GM23248 (cell line): ENCODE data around the gene CDKAL1. TPM values are rescaled to one million over a fixed set of nuclear protein-coding genes. Genes with fewer than 3 reads are reported as not detected.

Source experiments
- DNase-seq: peaks from one replicate; pipeline ENCODE4 v3.0.0-alpha.2; 2015
- H2AFZ ChIP-seq: fragments of 200-600 bp; sonication (generic); 2 replicates; pipeline ENCODE4 v1.6.1; 2016; ENCODE audit warnings: antibody characterized with exemption
- H3F3A ChIP-seq: fragments of 200-600 bp; sonication (generic); 2 replicates; pipeline ENCODE4 v1.6.1; 2016; ENCODE audit warnings: mild to moderate bottlenecking, antibody characterized with exemption, mixed run types; ENCODE audit not compliant: insufficient read depth
- H3K27ac ChIP-seq: fragments of 200-600 bp; sonication (generic); 2 replicates; pipeline ENCODE4 v1.5.1; 2016; ENCODE audit warnings: mild to moderate bottlenecking
- H3K27me3 ChIP-seq: fragments of 200-600 bp; sonication (generic); replicated peaks from 2 replicates; pipeline ENCODE4 v1.6.1; 2016; ENCODE audit warnings: mild to moderate bottlenecking; ENCODE audit not compliant: insufficient read depth
- H3K36me3 ChIP-seq: fragments of 200-600 bp; sonication (generic); 2 replicates; pipeline ENCODE4 v1.6.1; 2016; ENCODE audit warnings: low read depth, mild to moderate bottlenecking
- H3K4me1 ChIP-seq: fragments of 200-600 bp; sonication (generic); 2 replicates; pipeline ENCODE4 v1.6.1; 2016; ENCODE audit warnings: mild to moderate bottlenecking; ENCODE audit not compliant: insufficient read depth
- H3K4me2 ChIP-seq: fragments of 200-600 bp; sonication (generic); one replicate; pipeline ENCODE4 v1.6.1; 2016; ENCODE audit warnings: mild to moderate bottlenecking; ENCODE audit not compliant: unreplicated experiment
- H3K4me3 ChIP-seq: fragments of 200-600 bp; sonication (generic); 2 replicates; pipeline ENCODE4 v1.5.1; 2016; ENCODE audit warnings: mild to moderate bottlenecking
- H3K79me2 ChIP-seq: fragments of 200-600 bp; sonication (generic); 2 replicates; pipeline ENCODE4 v1.6.1; 2016; ENCODE audit warnings: mild to moderate bottlenecking; ENCODE audit not compliant: insufficient read depth
- H3K9ac ChIP-seq: fragments of 200-600 bp; sonication (generic); 2 replicates; pipeline ENCODE4 v1.6.1; 2016; ENCODE audit warnings: mild to moderate bottlenecking
- H3K9me2 ChIP-seq: fragments of 200-600 bp; sonication (generic); 2 replicates; pipeline ENCODE4 v1.6.1; 2016; ENCODE audit warnings: mixed run types, mild to moderate bottlenecking, moderate library complexity; ENCODE audit not compliant: insufficient read depth
- H3K9me3 ChIP-seq: fragments of 200-600 bp; sonication (generic); one replicate; pipeline ENCODE4 v1.6.1; 2017; ENCODE audit warnings: low read depth
- H4K20me1 ChIP-seq: fragments of 200-600 bp; sonication (generic); 2 replicates; pipeline ENCODE4 v1.6.0; 2016; ENCODE audit not compliant: insufficient read depth
- EZH2 ChIP-seq: fragments of 200-600 bp; sonication (generic); IDR thresholded peaks from 2 replicates; pipeline ENCODE4 v1.6.1; 2018; ENCODE audit warnings: antibody characterized with exemption, mild to moderate bottlenecking; ENCODE audit not compliant: insufficient read depth, poor library complexity, severe bottlenecking
- EZH2phosphoT487 ChIP-seq: fragments of 200-600 bp; sonication (generic); IDR thresholded peaks from 2 replicates; pipeline ENCODE4 v1.6.1; 2018; ENCODE audit warnings: antibody characterized with exemption, moderate library complexity, mild to moderate bottlenecking, low read depth; ENCODE audit not compliant: insufficient read depth
- WGBS, 2 experiments: methylation state at CpG; one replicate each; pipeline ENCODE4 v1.1.6; 2015 to 2017; ENCODE audit warnings: low lambda C conversion rate in 2 of 2, low coverage in 1 of 2; ENCODE audit errors: missing lambda C conversion rate in 2 of 2; 5-methylcytosine and 5-hydroxymethylcytosine counted together
- in situ Hi-C: fragments of 300-500 bp; cut with MboI; formaldehyde crosslinking; loops from 2 replicates; pipeline ENCODE4 v1.15.0; 2020
- polyA plus RNA-seq: library from polyadenylated mRNA; unstranded; fragments of >200 nt; fragmentation: Nextera tagmentation; extraction: Ambion mirVana; gene quantifications from 2 replicates; pipeline ENCODE4 v1.2.1, GENCODE V29; 2016
- total RNA-seq: library from RNA; depleted of rRNA; stranded (reverse); fragments of >200 nt; shearing (Covaris generic); gene quantifications from 2 replicates; pipeline ENCODE4 v1.2.3, GENCODE V29; 2014

Gene CDKAL1
- total and polyA plus RNA-seq, 2 experiments from 2014 or later, result 7.5 to 10.8 TPM

- Histone ChIP-seq H3K4me3 (no peak overlapping the region), H3K36me3 (no peaks in the 10 kb centered on the region), H2AFZ (no peak overlapping the region), H3K9me2 (no peaks in the 10 kb centered on the region), H3K27ac (no peak overlapping the region), H3K79me2 (no peaks in the 10 kb centered on the region), H3K4me2 (no peak overlapping the region), H3K9ac (no peak overlapping the region), H3K4me1 (no peaks in the 10 kb centered on the region), H4K20me1 (no peaks in the 10 kb centered on the region), H3K27me3 (no peaks in the 10 kb centered on the region), H3K9me3 (no peaks in the 10 kb centered on the region), H3F3A (no peaks in the 10 kb centered on the region)
- TF ChIP-seq EZH2 (no peak), EZH2phosphoT487 (no peak)
- WGBS, 2 experiments, result 92 to 93% methylated on average over 9 of the region's 9 CpGs
- no peak for DNase-seq
- in situ Hi-C loops, result no loop called here
Measured at GRCh38 chr6:20744911-20745557, 210.8 kb downstream of the CDKAL1 start.

DNA sequence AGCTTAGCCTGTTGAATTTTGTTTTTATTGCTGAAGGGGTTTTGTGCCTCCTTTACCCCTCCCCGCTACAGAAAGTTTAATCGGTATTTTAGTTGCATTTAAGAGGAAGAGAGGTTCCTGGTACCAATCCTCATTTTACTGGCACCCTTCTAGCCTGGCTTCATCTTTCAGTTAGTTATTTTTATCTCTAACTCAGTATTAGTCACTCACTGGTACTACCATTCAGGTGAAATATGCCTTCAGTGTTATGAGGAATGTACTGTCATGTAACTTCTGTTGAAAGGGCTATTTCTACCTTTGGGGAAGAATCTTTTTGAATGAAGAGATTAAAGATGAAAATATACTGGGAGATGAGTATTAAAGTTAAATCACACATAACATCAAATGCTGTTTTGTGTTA is 211.8 kb downstream of the CDKAL1 start:
- no peak overlapping the region for H3K9ac ChIP-seq
- 97 to 100% methylated on average over 2 of the region's 2 CpGs for WGBS, 2 experiments

GRCh38 chr6:20746805-20747558 is 212.7 kb downstream of the CDKAL1 start:
- H3K9me3 ChIP-seq, result no peaks in the 10 kb centered on the region
- no peaks in the 10 kb centered on the region for H3K79me2 ChIP-seq
- no peaks in the 10 kb centered on the region; the same call in 1 of the 2 replicates for H3K4me1 ChIP-seq
- no peak overlapping the region for H3K4me3 ChIP-seq
- H3K27me3 ChIP-seq, result no peaks in the 10 kb centered on the region
- H2AFZ ChIP-seq, result no peak overlapping the region
- TF ChIP-seq EZH2 (no peak), EZH2phosphoT487 (no peak)
- H3K9me2 ChIP-seq, result no peaks in the 10 kb centered on the region
- H3K9ac ChIP-seq, result no peak overlapping the region
- no peaks in the 10 kb centered on the region; the same call in 1 of the 2 replicates for H3F3A ChIP-seq
- in situ Hi-C loops, result no loop called here
- H3K4me2 ChIP-seq, result no peak overlapping the region
- 79 to 83% methylated on average over 6 of the region's 6 CpGs for WGBS, 2 experiments
- no peak overlapping the region for H3K27ac ChIP-seq
- no peak for DNase-seq
- no peaks in the 10 kb centered on the region for H4K20me1 ChIP-seq
- H3K36me3 ChIP-seq, result no peaks in the 10 kb centered on the region

More for the DNA sequence above, 211.8 kb downstream of the CDKAL1 start:
- in situ Hi-C loops, result no loop called here
- no peaks in the 10 kb centered on the region for H3F3A ChIP-seq
- no peaks in the 10 kb centered on the region for H3K36me3 ChIP-seq
- H2AFZ ChIP-seq, result no peak overlapping the region
- H3K4me3 ChIP-seq, result no peak overlapping the region
- no peaks in the 10 kb centered on the region for H3K9me2 ChIP-seq
- no peak for DNase-seq
- no peak overlapping the region for H3K27ac ChIP-seq
- no peak for TF ChIP-seq EZH2
- no peak for TF ChIP-seq EZH2phosphoT487
- H3K4me2 ChIP-seq, result no peak overlapping the region
- H3K79me2 ChIP-seq, result no peaks in the 10 kb centered on the region
- no peaks in the 10 kb centered on the region for H3K4me1 ChIP-seq
- no peaks in the 10 kb centered on the region for H3K27me3 ChIP-seq
- H3K9me3 ChIP-seq, result no peaks in the 10 kb centered on the region
- H4K20me1 ChIP-seq, result no peaks in the 10 kb centered on the region

GRCh38 chr6:20747991-20748390 is 213.7 kb downstream of the CDKAL1 start:
- no peak for TF ChIP-seq EZH2phosphoT487
- no peak for TF ChIP-seq EZH2
- H3K9ac ChIP-seq, result no peak overlapping the region
- no peak overlapping the region for H3K4me3 ChIP-seq
- H3F3A ChIP-seq, result no peaks in the 10 kb centered on the region; the same call in 1 of the 2 replicates
- no peaks in the 10 kb centered on the region for H4K20me1 ChIP-seq
- DNase-seq, result no peak
- no peak overlapping the region for H2AFZ ChIP-seq
- no peaks in the 10 kb centered on the region for H3K9me3 ChIP-seq
- 0 out of 2 replicates have a peak, but pooled peaks cover 2% of the 10 kb centered on the region for H3K9me2 ChIP-seq
- H3K79me2 ChIP-seq, result no peaks in the 10 kb centered on the region
- no peak overlapping the region for H3K4me2 ChIP-seq
- H3K27me3 ChIP-seq, result no peaks in the 10 kb centered on the region
- in situ Hi-C loops, result no loop called here
- 93 to 96% methylated on average over 2 of the region's 2 CpGs for WGBS, 2 experiments
- H3K4me1 ChIP-seq, result no peaks in the 10 kb centered on the region; the same call in 1 of the 2 replicates
- no peak overlapping the region for H3K27ac ChIP-seq
- no peaks in the 10 kb centered on the region for H3K36me3 ChIP-seq
